T47D (cell line): ENCODE data around the gene IQCK.

ENCODE experiments used
- DNase-seq, 2 experiments: peaks; one replicate each; pipeline versions ENCODE4 v3.0.0 to v3.0.0-alpha.2; 2011 to 2012; ENCODE audit warnings: low read depth in 1 of 2, low spot score in 1 of 2
- JUND ChIP-seq: IDR thresholded peaks from 2 replicates; pipeline ENCODE4 v1.6.1; 2012; ENCODE audit warnings: low read depth
- in situ Hi-C: cut with HindIII; loops from 2 replicates; pipeline ENCODE4 v1.10.0; 2016; ENCODE audit warnings: low sequenced_read_pairs, low pct_unique_long_range_greater_than_20kb

The IQCK gene

DNA sequence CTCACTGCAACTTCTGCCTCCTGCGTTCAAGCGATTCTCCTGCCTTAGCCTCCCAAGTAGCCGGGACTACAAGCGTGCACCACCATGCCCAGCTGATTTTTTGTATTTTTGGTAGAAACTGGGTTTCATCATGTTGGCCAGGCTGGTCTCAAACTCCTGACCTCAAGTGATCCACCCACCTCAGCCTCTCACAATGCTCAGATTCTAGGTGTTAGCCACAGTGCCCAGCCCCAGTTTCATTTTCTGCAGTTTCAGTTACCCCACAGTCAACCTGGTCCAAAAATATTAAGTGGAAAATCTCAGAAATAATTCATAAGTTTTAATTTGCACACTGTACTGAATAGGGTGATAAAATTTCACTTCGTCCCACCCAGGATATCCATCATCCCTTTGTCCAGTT is 28.7 kb upstream of the IQCK start:
- no peak for TF ChIP-seq JUND
- DNase-seq, result no peak
- in situ Hi-C loops, result no loop called here

DNA sequence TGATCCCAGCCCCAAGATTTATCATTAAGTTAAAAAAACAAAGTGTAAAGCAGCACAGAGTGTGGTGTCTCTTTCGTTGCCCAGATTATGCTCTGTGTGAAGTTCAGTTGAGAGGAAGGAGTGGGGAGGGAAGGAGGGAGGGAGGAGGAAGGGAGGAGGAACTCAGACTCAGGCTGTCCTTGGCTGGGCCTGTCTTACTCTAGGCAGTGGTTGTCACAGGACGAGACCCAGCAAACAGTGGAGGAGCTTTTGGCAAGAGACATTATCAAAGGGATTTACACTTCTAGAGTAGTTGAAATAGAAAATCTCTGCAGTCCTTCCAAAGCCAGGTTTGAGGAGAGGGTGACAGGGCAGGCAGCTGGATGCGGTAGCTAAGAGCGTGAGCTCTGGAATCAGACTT is 27.9 kb upstream of the IQCK start:
- TF ChIP-seq JUND, result no peak
- in situ Hi-C loops, result no loop called here
- no peak for DNase-seq

DNA sequence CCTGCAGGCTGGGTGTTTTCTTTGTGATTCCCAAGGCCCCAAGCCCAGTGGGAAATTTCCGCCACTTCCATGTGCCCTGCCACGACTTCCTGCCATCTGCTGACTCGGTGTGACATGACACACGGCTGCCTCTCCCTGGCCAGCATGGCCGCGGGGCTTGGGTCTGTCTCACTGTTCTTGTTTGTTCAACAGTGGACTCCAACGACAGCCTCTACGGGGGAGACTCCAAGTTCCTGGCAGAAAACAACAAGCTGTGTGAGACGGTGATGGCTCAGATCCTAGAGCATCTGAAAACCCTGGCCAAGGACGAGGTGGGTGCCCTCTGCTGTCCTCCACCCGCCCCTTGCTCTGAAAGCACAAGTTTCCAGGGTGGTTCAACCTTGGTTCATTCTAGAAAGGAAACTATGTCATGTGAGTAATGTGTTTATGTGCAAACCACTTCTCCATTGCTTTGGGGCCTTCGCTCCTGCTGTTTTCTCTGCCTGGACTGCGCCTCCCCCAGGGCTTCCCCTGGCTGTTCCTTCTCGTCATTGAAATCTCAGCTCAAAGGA is 26.8 kb upstream of the IQCK start:
- in situ Hi-C loops, result no loop called here
- TF ChIP-seq JUND, result no peak
- DNase-seq, result no peak

DNA sequence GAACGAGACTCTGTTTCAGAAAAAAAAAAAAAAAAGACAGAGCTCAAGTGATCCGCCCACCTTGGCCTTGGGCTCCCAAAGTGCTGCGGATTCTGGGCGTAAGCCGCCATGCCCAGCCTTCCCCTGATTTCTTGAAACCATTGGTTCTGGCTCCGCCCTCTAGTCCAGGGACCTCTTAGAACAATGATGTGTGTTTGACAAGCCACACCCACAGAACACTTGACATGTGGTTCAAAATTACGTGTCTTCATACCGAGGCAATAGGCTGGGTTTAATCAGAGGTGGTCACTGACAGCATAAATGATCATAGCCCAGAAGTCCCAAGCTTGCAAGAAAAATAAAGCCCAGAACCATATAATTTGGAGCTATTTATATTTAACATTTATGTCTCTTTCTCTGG is 23.1 kb upstream of the IQCK start:
- in situ Hi-C loops, result no loop called here
- no peak for DNase-seq
- TF ChIP-seq JUND, result no peak

DNA sequence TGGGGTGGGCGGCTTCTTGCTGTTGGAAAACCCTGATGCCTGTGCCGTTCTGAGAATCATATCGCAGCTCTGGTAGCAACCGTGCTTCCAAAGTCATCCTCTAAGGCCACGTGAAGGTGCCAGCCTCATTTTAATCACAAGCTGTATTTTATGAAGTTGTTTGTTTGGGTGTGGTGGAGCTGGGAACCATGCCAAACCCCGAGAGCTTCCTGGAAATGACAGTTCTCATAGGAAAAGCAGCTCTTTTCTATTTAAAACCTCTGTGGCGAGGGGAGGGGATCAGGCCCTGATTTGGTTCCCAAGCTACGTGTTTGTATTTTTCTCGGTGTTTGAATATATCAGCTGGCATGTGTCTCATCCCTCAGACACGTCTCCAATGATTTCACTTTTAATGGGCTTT is 21.7 kb upstream of the IQCK start:
- in situ Hi-C loops, result no loop called here
- peak in 1 of 2 experiments; percentile 29 for DNase-seq
- no peak for TF ChIP-seq JUND

DNA sequence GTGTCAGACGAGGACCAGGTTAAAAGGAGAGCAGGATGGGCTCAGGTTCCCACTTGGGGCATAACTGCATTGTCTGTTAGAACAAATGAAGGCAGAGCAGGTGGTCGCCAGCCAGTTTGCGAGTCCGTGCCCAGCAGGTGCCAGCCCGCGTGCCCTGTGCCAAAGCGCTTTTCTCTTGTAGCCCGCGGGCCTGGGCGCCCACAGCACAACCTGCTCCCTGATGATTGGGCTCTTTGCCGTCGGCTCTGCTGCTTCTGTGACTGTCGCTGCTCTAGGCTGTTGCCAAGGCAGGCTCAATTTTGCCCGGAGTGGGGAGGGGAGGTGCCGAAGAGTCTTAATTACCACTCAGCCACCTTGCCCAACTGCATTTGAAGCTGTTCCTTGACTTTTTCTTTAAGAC is 21.1 kb upstream of the IQCK start:
- in situ Hi-C loops, result no loop called here
- DNase-seq, result no peak
- TF ChIP-seq JUND, result no peak

DNA sequence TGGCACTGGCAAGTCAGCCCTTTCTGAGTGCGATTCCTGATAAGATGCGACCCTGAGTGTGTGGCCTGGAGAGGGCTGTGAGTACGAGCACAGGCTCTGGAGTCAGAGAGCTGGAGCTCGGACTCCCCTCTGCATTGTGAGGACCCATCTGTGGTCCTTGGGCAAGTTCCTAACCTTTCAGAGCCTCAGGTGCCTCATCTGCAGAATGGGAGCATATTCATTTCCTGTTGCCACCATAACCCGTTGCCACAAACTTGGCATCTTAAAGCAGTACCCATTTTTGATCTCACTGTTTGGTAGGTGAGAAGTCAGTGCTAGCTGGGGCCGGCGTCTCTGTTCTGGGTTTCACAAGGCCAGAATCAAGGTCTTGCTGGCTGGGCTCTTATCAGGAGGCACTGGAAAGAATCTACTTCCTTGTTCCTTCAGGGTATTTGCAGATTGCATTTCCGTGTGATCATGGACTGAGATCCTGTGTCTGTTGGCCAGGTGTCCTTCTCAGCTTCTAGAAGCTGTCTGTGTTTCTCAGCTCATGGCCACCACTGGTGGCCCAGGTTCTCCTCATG is 20.2 kb upstream of the IQCK start:
- peak in 1 of 2 experiments; percentile 48 for DNase-seq
- no peak for TF ChIP-seq JUND
- in situ Hi-C loops, result no loop called here

DNA sequence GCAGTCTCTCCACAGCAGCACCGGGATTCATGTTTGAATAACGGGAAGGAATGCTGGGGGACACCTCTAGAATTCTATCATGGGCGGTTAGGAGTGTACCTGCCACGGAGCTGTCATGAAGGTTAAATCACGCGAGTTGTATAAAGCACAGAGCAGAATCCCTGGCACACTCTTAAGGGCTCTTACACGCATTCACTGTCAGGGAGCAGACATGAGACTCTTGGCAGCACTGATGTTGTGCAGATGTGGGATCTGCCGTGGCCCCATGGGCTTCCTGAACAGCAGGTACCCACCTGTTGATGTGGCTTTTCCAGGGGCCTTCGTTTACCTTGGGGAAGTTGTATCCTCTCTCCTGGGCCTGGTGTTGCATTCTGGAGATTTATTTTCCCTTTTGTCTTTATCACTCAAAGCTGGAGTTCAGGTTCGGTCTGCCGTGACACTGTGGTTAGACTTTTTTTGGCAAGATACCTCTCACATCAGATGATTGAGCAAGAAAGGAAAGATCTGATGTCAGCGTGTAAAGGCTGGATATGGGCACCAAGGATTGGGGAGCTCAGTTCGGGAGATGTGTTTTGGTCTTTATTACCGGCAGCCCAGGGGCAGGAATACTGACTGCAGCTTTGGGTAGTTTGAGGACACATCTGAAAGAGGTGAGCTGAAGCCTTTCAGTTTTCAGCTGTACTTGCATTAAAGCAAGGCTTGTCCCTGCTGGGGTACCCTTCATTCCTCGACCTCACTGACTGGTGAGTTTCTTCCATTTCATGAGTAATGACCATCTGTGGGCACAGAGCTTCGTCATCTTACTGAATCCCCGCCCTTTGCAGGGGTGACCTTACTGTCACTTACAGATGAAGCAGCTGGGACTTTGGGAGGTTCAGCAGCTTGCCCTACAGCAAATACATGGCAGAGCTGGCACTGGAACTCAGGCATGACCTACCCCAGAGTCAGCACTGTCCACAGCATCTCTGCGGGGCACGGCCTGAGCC is 19.3 kb upstream of the IQCK start:
- in situ Hi-C loops, result no loop called here
- no peak for DNase-seq
- no peak for TF ChIP-seq JUND

DNA sequence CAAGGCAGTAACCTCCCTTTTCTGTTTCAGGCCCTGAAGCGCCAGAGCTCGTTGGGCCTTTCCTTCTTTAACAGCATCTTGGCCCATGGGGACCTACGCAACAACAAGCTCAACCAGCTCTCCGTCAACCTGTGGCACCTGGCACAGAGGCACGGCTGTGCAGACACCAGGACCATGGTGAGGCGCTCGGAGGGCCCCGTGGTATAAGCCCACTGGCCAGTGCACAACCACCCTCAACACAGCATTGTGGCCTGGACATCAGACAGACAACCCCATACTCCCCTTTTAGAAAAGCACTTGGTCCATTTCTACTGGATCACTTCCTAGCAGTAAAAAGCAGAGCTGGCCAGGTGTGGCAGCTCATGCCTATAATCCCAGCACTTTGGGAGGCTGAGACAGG is 18.6 kb upstream of the IQCK start:
- no peak for TF ChIP-seq JUND
- DNase-seq, result no peak
- in situ Hi-C loops, result no loop called here

DNA sequence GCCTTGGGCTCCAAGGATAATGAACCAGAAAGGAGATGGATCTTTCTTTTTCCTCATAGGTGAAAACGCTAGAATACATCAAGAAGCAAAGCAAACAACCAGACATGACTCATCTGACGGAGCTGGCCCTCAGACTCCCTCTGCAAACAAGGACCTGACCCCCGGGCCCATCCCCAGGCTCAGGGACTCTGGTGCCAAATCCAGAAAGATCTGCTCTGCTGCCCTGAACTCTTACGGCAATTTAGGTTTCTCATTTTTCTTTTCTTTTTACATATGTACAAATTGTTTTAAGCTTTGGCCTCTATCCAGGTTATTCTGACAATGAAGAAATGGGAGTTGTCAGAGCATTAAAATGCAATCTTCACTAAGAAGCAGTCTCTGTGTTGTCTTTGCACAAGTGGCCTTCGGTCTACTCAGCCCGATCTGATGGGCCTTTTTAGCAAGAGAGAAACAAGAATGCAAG is 17.7 kb upstream of the IQCK start:
- peak; percentile 31 to 44 for DNase-seq
- in situ Hi-C loops, result no loop called here
- TF ChIP-seq JUND, result peak; percentile 38; the same call in 1 of the 2 replicates

DNA sequence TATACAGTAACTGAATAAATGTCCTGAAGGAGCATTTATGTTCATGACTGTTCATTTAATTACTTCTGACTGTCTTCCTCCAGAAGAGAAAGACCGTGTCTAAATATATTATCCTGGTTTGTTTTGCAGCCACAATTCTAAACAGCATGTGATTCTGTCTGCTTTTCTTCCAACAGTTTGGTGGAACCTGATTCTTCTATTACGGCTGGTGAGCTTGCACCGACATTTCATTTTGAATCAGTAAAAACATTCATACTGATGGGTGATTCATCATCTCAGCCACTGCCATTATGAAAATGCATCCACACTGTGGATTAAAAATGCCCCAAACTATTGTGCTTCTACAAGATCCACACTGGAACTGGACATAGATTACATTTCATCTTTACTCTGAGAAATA is 17.0 kb upstream of the IQCK start:
- in situ Hi-C loops, result no loop called here
- no peak for DNase-seq
- TF ChIP-seq JUND, result no peak

DNA sequence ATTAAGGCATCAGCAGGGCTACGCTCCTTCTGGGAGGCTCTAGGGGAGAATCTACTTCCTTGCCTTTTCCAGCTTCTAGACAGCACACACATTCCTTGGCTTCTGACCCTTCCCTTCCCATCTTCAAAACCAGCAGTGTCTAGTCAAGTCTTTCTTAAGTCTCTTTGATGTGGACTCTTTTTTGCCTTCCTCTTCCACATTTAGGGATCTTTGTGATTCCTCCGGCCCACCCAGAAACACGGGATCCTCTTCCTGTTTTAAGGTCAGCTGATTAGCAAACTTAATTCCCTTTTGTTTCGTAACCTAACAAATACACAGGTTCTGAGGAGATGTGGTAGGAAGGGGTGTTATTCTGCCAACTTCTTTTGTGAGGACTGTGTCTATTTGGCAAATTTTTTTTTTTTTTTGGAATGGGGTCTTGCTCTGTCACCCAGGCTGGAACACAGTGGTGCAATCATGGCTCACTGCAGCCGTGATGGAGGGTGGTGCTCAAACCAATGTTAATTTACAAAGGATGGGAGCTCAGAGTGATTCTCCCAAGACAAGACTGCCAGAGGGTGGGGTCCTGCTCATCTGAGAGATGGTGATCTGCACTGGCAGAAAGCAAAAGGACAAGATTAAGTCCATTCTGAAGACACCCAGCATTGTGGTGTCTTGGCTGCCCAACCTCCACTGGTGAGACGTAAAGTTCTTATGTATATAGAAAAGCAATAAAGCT is 14.7 kb upstream of the IQCK start:
- no peak for DNase-seq
- in situ Hi-C loops, result no loop called here
- no peak for TF ChIP-seq JUND
